ENCODE data around the gene PLEK. TPM values are rescaled to one million over a fixed set of nuclear protein-coding genes. Genes with fewer than 3 reads are reported as not detected.

PLEK gene
- total RNA-seq, 1 donor from 2014 or later = not detected

GRCh38 chr2:68426446-68426845, 61.4 kb downstream of the PLEK start:
- Histone ChIP-seq H3K27me3 (ENCODE audit: control insufficient read depth, insufficient read depth, low read length) (no peaks in the 10 kb centered on the region), H3K36me3 (ENCODE audit: control insufficient read depth, insufficient read depth, low read length) (no peaks in the 10 kb centered on the region), H3K4me3 (ENCODE audit: low read depth, low read length) (no peak overlapping the region)
- no peak for DNase-seq (ENCODE audit: low read depth)
- TF ChIP-seq CTCF (IDR thresholded peaks at IDR 0.05; ENCODE audit: insufficient read depth, low read length, poor library complexity, severe bottlenecking) = no peak

GRCh38 chr2:68426848-68427579, 61.9 kb downstream of the PLEK start:
- DNase-seq (ENCODE audit: low read depth) = no peak
- no peaks in the 10 kb centered on the region for H3K36me3 ChIP-seq (ENCODE audit: control insufficient read depth, insufficient read depth, low read length)
- H3K27me3 ChIP-seq (ENCODE audit: control insufficient read depth, insufficient read depth, low read length) = peaks cover 2% of the 10 kb centered on the region
- no peak overlapping the region for H3K4me3 ChIP-seq (ENCODE audit: low read depth, low read length)
- TF ChIP-seq CTCF (IDR thresholded peaks at IDR 0.05; ENCODE audit: insufficient read depth, low read length, poor library complexity, severe bottlenecking) = no peak

- H3K4me3 ChIP-seq (ENCODE audit: low read depth, low read length) = no peak overlapping the region
- TF ChIP-seq CTCF (IDR thresholded peaks at IDR 0.05; ENCODE audit: insufficient read depth, low read length, poor library complexity, severe bottlenecking) = no peak
- H3K36me3 ChIP-seq (ENCODE audit: control insufficient read depth, insufficient read depth, low read length) = no peaks in the 10 kb centered on the region
- peaks cover 2% of the 10 kb centered on the region for H3K27me3 ChIP-seq (ENCODE audit: control insufficient read depth, insufficient read depth, low read length)
- no peak for DNase-seq (ENCODE audit: low read depth)
Observed at GRCh38 chr2:68428126-68428525, 63.0 kb downstream of the PLEK start.

- TF ChIP-seq CTCF (IDR thresholded peaks at IDR 0.05; ENCODE audit: insufficient read depth, low read length, poor library complexity, severe bottlenecking) = no peak
- H3K36me3 ChIP-seq (ENCODE audit: control insufficient read depth, insufficient read depth, low read length) = no peaks in the 10 kb centered on the region
- DNase-seq (ENCODE audit: low read depth) = no peak
Observed at GRCh38 chr2:68428746-68429145, 63.7 kb downstream of the PLEK start.

GRCh38 chr2:68429311-68429826, 64.3 kb downstream of the PLEK start:
- no peak for TF ChIP-seq CTCF (IDR thresholded peaks at IDR 0.05; ENCODE audit: insufficient read depth, low read length, poor library complexity, severe bottlenecking)
- H3K4me3 ChIP-seq (ENCODE audit: low read depth, low read length) = no peak overlapping the region
- peaks cover 2% of the 10 kb centered on the region for H3K27me3 ChIP-seq (ENCODE audit: control insufficient read depth, insufficient read depth, low read length)
- DNase-seq (ENCODE audit: low read depth) = no peak
- H3K36me3 ChIP-seq (ENCODE audit: control insufficient read depth, insufficient read depth, low read length) = no peaks in the 10 kb centered on the region

More at GRCh38 chr2:68428746-68429145, 63.7 kb downstream of the PLEK start:
- H3K27me3 ChIP-seq (ENCODE audit: control insufficient read depth, insufficient read depth, low read length) = peaks cover 2% of the 10 kb centered on the region
- no peak overlapping the region for H3K4me3 ChIP-seq (ENCODE audit: low read depth, low read length)

All from kidney epithelial cell (primary cell).